WTC11 (cell line): ENCODE data around the gene KCTD1. TPM values are rescaled to one million over a fixed set of nuclear protein-coding genes. Genes with fewer than 3 reads are reported as not detected.

Experiments used
- ATAC-seq: fragments of 200-7000 bp; cut with Tn5 transposase; 2 replicates; pipeline ENCODE4 v1.10.0; 2021; ENCODE audit warnings: mild to moderate bottlenecking, moderate library complexity
- CTCF ChIA-PET: fragments of 300-600 bp; sonication (Branson Sonifier 250); formaldehyde crosslinking; loops from one replicate; lab custom pipeline; 2021; ENCODE audit warnings: antibody characterized with exemption; lab: Charles Lee
- POLR2A ChIA-PET: fragments of 350-600 bp; sonication (Branson Sonifier 250); formaldehyde crosslinking; loops from one replicate; lab custom pipeline; 2021; ENCODE audit warnings: antibody characterized with exemption; lab: Charles Lee
- DNase-seq: peaks from one replicate; pipeline ENCODE4 v3.0.0; 2021; ENCODE audit warnings: low spot score
- H3K27ac Mint-ChIP-seq: 2 replicates; pipeline ENCODE4 v1.8.0; 2021; ENCODE audit warnings: mixed read lengths
- H3K27me3 Mint-ChIP-seq: 2 replicates; pipeline ENCODE4 v1.8.0; 2021; ENCODE audit warnings: low read depth, mild to moderate bottlenecking, moderate library complexity, mixed read lengths
- H3K36me3 Mint-ChIP-seq: 2 replicates; pipeline ENCODE4 v1.8.0; 2021; ENCODE audit warnings: mixed read lengths
- H3K4me1 Mint-ChIP-seq: 2 replicates; pipeline ENCODE4 v1.8.0; 2022; ENCODE audit warnings: mixed read lengths
- H3K4me3 Mint-ChIP-seq: 2 replicates; pipeline ENCODE4 v1.8.0; 2021; ENCODE audit warnings: mild to moderate bottlenecking, moderate library complexity, mixed read lengths
- H3K9me3 Mint-ChIP-seq: 2 replicates; pipeline ENCODE4 v1.8.0; 2021; ENCODE audit warnings: mixed read lengths
- CREM ChIP-seq: sonication (generic); formaldehyde crosslinking; IDR thresholded peaks from 2 replicates; pipeline ENCODE4 v1.8.1; 2022; ENCODE audit warnings: mild to moderate bottlenecking, missing genetic modification reagents, moderate library complexity
- ELF4 ChIP-seq: sonication (generic); formaldehyde crosslinking; IDR thresholded peaks from 2 replicates; pipeline ENCODE4 v1.8.1; 2022; ENCODE audit warnings: low read depth, mild to moderate bottlenecking, moderate library complexity, missing genetic modification reagents
- ETV6 ChIP-seq: sonication (generic); formaldehyde crosslinking; IDR thresholded peaks from 2 replicates; pipeline ENCODE4 v1.8.1; 2022; ENCODE audit warnings: mild to moderate bottlenecking, missing genetic modification reagents
- OVOL2 ChIP-seq: fragments of 250-450 bp; sonication (Bioruptor Pico); IDR thresholded peaks from 2 replicates; pipeline ENCODE4 v1.9.0; 2021; ENCODE audit warnings: mild to moderate bottlenecking, borderline replicate concordance
- PRRX2 ChIP-seq: fragments of 250-450 bp; sonication (Bioruptor Pico); IDR thresholded peaks from 2 replicates; pipeline ENCODE4 v1.8.0; 2021; ENCODE audit warnings: mild to moderate bottlenecking
- ZNF423 ChIP-seq: fragments of 250-450 bp; sonication (Bioruptor Pico); IDR thresholded peaks from 2 replicates; pipeline ENCODE4 v2.1.2; 2022; ENCODE audit warnings: mild to moderate bottlenecking, moderate library complexity
- total RNA-seq: library from RNA; stranded (reverse); gene quantifications from 3 replicates; pipeline ENCODE4 v1.2.3, GENCODE V29; 2021
- TF ChIP-seq, protein P1 (sequence below): sonication (generic); formaldehyde crosslinking; IDR thresholded peaks from 2 replicates; pipeline ENCODE4 v1.8.1; 2023; ENCODE audit warnings: mild to moderate bottlenecking, missing genetic modification reagents, borderline replicate concordance
- TF ChIP-seq, protein P2 (sequence below): sonication (generic); formaldehyde crosslinking; IDR thresholded peaks from 2 replicates; pipeline ENCODE4 v1.8.1; 2023; ENCODE audit warnings: mild to moderate bottlenecking, missing genetic modification reagents, moderate library complexity
- TF ChIP-seq, protein P3 (sequence below): sonication (generic); formaldehyde crosslinking; IDR thresholded peaks from 2 replicates; pipeline ENCODE4 v1.8.1; 2023; ENCODE audit warnings: mild to moderate bottlenecking, moderate library complexity, missing genetic modification reagents
- TF ChIP-seq, protein P4 (sequence below): sonication (generic); formaldehyde crosslinking; IDR thresholded peaks from 2 replicates; pipeline ENCODE4 v1.8.1; 2022; ENCODE audit warnings: missing genetic modification reagents, borderline replicate concordance
- TF ChIP-seq, protein P5 (sequence below): sonication (generic); formaldehyde crosslinking; IDR thresholded peaks from 2 replicates; pipeline ENCODE4 v1.8.0; 2022; ENCODE audit warnings: mild to moderate bottlenecking, missing genetic modification reagents
- TF ChIP-seq, protein P6 (sequence below): sonication (generic); formaldehyde crosslinking; IDR thresholded peaks from 2 replicates; pipeline ENCODE4 v1.8.0; 2023; ENCODE audit warnings: missing genetic modification reagents
- TF ChIP-seq, protein P7 (sequence below): sonication (generic); formaldehyde crosslinking; IDR thresholded peaks from 2 replicates; pipeline ENCODE4 v1.8.0; 2022; ENCODE audit warnings: mild to moderate bottlenecking, missing genetic modification reagents
- TF ChIP-seq, protein P8 (sequence below): fragments of 250-450 bp; sonication (Bioruptor Pico); IDR thresholded peaks from 2 replicates; pipeline ENCODE4 v1.9.0; 2021; ENCODE audit warnings: moderate library complexity, mild to moderate bottlenecking, inconsistent platforms, borderline replicate concordance

The KCTD1 gene
- total RNA-seq, 1 experiment from 2014 or later, result 23.3 TPM

DNA sequence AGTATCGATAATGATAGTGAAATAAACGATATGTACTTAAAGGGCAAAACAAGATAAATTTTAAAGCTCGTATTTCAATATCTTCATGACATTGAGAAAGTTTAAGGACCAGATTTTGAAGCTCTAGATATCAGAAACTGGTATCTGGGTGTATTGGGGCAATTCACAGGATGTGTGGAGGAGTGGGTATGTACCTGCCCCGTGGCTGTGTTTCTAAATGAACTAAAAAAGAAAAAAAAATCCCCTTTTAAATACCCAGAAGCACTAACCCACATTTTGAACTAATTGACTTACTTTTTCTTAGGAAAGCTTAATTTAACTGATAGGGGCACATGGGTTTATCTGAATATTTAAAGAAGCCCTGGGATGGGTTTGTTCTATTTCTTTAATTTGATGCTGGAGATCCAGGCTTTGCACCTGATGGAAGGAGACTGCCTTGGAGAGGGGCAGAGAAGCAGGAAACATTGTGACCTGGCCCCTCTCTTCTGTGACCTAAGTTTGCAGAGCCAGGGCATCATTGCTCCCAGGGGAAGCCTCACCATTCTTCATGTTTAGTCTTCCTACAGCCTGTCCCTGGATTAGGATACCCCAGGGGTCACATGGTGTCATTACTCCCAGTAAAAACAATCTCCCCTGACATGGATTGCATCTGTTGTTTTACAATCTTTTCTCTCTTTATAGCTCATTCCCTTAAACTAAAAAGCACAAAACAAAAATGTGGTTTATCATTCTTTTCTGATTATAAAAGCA lies 7.6 kb upstream of the KCTD1 start:
- peak; percentile 57 for ATAC-seq
- DNase-seq, result no peak
- Mint-ChIP-seq H3K36me3 (no peaks in the 10 kb centered on the region), H3K27ac (no peak overlapping the region), H3K27me3 (peaks cover 38% of the 10 kb centered on the region), H3K4me3 (no peak overlapping the region), H3K4me1 (peaks cover 24% of the 10 kb centered on the region), H3K9me3 (no peaks in the 10 kb centered on the region)
- ChIA-PET POLR2A (no interaction called here), CTCF (no interaction called here)
- TF ChIP-seq, protein P1, sequence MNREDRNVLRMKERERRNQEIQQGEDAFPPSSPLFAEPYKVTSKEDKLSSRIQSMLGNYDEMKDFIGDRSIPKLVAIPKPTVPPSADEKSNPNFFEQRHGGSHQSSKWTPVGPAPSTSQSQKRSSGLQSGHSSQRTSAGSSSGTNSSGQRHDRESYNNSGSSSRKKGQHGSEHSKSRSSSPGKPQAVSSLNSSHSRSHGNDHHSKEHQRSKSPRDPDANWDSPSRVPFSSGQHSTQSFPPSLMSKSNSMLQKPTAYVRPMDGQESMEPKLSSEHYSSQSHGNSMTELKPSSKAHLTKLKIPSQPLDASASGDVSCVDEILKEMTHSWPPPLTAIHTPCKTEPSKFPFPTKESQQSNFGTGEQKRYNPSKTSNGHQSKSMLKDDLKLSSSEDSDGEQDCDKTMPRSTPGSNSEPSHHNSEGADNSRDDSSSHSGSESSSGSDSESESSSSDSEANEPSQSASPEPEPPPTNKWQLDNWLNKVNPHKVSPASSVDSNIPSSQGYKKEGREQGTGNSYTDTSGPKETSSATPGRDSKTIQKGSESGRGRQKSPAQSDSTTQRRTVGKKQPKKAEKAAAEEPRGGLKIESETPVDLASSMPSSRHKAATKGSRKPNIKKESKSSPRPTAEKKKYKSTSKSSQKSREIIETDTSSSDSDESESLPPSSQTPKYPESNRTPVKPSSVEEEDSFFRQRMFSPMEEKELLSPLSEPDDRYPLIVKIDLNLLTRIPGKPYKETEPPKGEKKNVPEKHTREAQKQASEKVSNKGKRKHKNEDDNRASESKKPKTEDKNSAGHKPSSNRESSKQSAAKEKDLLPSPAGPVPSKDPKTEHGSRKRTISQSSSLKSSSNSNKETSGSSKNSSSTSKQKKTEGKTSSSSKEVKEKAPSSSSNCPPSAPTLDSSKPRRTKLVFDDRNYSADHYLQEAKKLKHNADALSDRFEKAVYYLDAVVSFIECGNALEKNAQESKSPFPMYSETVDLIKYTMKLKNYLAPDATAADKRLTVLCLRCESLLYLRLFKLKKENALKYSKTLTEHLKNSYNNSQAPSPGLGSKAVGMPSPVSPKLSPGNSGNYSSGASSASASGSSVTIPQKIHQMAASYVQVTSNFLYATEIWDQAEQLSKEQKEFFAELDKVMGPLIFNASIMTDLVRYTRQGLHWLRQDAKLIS (CRISPR knock-in tag), result no peak
- TF ChIP-seq, protein P2, sequence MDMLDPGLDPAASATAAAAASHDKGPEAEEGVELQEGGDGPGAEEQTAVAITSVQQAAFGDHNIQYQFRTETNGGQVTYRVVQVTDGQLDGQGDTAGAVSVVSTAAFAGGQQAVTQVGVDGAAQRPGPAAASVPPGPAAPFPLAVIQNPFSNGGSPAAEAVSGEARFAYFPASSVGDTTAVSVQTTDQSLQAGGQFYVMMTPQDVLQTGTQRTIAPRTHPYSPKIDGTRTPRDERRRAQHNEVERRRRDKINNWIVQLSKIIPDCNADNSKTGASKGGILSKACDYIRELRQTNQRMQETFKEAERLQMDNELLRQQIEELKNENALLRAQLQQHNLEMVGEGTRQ (CRISPR knock-in tag), result peak; percentile 27; the same call in 1 of the 2 replicates

DNA sequence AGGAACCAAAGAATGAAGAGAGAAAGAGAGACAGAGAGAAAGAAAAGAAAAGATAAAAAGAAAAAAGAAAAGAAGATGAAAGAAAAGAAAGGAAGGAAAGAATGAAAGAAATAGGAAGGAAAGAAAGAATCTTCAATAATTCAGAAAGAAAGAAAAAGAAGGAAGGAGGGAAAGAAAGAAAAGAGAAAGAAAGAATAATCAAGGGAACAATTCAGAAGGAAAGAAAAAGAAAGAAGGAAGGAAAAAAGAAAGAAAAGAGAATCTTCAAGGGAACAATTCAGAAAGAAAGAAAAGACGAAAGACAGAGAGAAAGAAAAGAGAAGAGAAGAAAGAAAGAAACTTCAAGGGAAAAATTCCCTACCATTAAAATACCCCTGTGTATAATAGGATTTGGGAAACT lies 5.6 kb upstream of the KCTD1 start:
- peaks cover 51% of the 10 kb centered on the region for H3K27me3 Mint-ChIP-seq
- TF ChIP-seq, protein P3, sequence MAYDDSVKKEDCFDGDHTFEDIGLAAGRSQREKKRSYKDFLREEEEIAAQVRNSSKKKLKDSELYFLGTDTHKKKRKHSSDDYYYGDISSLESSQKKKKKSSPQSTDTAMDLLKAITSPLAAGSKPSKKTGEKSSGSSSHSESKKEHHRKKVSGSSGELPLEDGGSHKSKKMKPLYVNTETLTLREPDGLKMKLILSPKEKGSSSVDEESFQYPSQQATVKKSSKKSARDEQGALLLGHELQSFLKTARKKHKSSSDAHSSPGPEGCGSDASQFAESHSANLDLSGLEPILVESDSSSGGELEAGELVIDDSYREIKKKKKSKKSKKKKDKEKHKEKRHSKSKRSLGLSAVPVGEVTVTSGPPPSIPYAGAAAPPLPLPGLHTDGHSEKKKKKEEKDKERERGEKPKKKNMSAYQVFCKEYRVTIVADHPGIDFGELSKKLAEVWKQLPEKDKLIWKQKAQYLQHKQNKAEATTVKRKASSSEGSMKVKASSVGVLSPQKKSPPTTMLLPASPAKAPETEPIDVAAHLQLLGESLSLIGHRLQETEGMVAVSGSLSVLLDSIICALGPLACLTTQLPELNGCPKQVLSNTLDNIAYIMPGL (CRISPR knock-in tag), result no peak
- TF ChIP-seq OVOL2 (CRISPR knock-in tag) (no peak), ZNF423 (CRISPR knock-in tag) (no peak)
- TF ChIP-seq, protein P4, sequence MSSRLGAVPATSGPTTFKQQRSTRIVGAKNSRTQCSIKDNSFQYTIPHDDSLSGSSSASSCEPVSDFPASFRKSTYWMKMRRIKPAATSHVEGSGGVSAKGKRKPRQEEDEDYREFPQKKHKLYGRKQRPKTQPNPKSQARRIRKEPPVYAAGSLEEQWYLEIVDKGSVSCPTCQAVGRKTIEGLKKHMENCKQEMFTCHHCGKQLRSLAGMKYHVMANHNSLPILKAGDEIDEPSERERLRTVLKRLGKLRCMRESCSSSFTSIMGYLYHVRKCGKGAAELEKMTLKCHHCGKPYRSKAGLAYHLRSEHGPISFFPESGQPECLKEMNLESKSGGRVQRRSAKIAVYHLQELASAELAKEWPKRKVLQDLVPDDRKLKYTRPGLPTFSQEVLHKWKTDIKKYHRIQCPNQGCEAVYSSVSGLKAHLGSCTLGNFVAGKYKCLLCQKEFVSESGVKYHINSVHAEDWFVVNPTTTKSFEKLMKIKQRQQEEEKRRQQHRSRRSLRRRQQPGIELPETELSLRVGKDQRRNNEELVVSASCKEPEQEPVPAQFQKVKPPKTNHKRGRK (CRISPR knock-in tag), result no peak
- TF ChIP-seq, protein P5, sequence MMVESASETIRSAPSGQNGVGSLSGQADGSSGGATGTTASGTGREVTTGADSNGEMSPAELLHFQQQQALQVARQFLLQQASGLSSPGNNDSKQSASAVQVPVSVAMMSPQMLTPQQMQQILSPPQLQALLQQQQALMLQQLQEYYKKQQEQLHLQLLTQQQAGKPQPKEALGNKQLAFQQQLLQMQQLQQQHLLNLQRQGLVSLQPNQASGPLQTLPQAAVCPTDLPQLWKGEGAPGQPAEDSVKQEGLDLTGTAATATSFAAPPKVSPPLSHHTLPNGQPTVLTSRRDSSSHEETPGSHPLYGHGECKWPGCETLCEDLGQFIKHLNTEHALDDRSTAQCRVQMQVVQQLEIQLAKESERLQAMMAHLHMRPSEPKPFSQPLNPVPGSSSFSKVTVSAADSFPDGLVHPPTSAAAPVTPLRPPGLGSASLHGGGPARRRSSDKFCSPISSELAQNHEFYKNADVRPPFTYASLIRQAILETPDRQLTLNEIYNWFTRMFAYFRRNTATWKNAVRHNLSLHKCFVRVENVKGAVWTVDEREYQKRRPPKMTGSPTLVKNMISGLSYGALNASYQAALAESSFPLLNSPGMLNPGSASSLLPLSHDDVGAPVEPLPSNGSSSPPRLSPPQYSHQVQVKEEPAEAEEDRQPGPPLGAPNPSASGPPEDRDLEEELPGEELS (CRISPR knock-in tag), result no peak
- TF ChIP-seq, protein P6, sequence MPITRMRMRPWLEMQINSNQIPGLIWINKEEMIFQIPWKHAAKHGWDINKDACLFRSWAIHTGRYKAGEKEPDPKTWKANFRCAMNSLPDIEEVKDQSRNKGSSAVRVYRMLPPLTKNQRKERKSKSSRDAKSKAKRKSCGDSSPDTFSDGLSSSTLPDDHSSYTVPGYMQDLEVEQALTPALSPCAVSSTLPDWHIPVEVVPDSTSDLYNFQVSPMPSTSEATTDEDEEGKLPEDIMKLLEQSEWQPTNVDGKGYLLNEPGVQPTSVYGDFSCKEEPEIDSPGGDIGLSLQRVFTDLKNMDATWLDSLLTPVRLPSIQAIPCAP (CRISPR knock-in tag), result no peak
- H3K4me3 Mint-ChIP-seq, result no peak overlapping the region
- ATAC-seq (no peak), DNase-seq (no peak)
- POLR2A ChIA-PET, result no interaction called here
- no peaks in the 10 kb centered on the region for H3K36me3 Mint-ChIP-seq
- CTCF ChIA-PET, result no interaction called here
- no peak overlapping the region for H3K27ac Mint-ChIP-seq
- peaks cover 22% of the 10 kb centered on the region for H3K4me1 Mint-ChIP-seq
- H3K9me3 Mint-ChIP-seq, result no peaks in the 10 kb centered on the region

DNA sequence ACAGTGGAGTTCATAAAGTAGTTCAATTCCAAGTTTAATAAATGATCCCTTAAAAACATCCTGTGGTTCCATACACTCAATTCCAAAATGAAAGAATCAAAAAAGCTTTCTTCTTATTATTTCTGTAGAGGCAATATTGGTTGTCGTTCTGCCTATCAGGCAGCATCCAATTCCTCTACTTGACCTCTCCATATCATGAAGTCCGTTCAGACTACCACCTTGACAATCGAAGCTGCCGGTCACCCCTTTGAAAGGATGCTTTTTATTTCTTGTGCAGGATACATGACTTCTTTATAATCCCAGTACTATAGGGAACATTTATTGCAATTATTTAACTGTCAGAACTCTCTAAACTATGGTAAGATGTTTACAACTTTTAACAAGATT lies 3.3 kb upstream of the KCTD1 start:
- H3K4me3 Mint-ChIP-seq, result peak overlapping the region; percentile 65
- H3K9me3 Mint-ChIP-seq, result no peaks in the 10 kb centered on the region
- H3K27me3 Mint-ChIP-seq, result peaks cover 62% of the 10 kb centered on the region
- no peak overlapping the region for H3K27ac Mint-ChIP-seq
- no peaks in the 10 kb centered on the region for H3K36me3 Mint-ChIP-seq
- POLR2A ChIA-PET, result no interaction called here
- CTCF ChIA-PET, result interaction anchor here (1.1 kb wide), 1 partner anchor 168 kb away, joined by 4 read pairs; no protein-coding TSS in a partner anchor
- DNase-seq (no peak), ATAC-seq (no peak)
- peaks cover 28% of the 10 kb centered on the region for H3K4me1 Mint-ChIP-seq
- no peak for TF ChIP-seq ELF4 (CRISPR knock-in tag)
- TF ChIP-seq, protein P7, sequence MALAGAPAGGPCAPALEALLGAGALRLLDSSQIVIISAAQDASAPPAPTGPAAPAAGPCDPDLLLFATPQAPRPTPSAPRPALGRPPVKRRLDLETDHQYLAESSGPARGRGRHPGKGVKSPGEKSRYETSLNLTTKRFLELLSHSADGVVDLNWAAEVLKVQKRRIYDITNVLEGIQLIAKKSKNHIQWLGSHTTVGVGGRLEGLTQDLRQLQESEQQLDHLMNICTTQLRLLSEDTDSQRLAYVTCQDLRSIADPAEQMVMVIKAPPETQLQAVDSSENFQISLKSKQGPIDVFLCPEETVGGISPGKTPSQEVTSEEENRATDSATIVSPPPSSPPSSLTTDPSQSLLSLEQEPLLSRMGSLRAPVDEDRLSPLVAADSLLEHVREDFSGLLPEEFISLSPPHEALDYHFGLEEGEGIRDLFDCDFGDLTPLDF (CRISPR knock-in tag), result no peak
- no peak for TF ChIP-seq CREM (CRISPR knock-in tag)
- no peak for TF ChIP-seq PRRX2 (CRISPR knock-in tag)
- TF ChIP-seq, protein P8, sequence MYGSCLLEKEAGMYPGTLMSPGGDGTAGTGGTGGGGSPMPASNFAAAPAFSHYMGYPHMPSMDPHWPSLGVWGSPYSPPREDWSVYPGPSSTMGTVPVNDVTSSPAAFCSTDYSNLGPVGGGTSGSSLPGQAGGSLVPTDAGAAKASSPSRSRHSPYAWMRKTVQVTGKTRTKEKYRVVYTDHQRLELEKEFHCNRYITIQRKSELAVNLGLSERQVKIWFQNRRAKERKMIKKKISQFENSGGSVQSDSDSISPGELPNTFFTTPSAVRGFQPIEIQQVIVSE (CRISPR knock-in tag), result no peak
- TF ChIP-seq ETV6 (CRISPR knock-in tag), result no peak
